Measurements from ENCODE around the gene MMRN2.
A peak's percentile ranks its signal among the peaks of the same experiment; 100 is the strongest.

Gene MMRN2

DNA sequence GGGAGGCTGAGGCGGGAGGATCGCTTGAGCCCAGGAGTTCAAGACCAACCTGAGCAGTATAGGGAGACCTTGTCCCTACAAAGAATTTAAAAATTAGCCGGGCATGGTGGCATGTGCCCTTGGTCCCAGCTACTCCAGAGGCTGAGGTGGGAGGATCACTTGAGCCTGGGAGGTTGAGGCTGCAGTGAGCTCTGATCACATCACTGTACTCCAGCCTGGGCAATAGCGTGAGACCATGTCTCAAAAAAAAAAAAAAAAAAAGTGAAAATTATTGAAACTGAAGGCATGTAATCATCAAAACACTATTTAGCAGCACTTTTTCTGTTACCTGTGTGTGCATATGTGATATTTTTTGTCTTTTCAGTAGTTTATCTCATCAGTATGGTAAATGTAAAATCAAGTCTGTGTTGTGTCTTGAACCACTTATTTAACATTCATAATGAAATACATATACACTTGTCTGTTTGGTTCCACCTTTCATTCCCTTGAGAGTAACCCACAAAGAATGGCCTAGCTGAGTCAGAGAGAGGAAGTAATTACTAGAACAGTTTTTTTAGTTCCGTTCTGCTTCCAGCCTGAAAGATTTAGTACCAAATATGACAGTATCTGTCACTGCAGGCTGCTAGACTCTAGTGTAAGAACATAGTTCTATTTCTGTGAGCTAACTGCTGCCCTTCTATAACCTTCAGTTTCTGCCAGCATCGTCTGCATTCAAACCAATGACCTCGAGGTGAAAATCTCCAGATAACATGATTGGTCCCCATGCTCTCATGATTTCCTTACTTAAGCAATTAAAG is 68.6 kb downstream of the MMRN2 start:
- peak; percentile 31 for DNase-seq (ENCODE audit: low spot score)

Measured in SW480 (cell line).